HG02798 (cell line): ENCODE data around the gene YPEL5.

Experiments used
- ATAC-seq: cut with Tn5 transposase; IDR thresholded peaks from one replicate; pipeline ENCODE4 v1.9.1; 2021; ENCODE audit warnings: mild to moderate bottlenecking; ENCODE audit not compliant: unreplicated experiment, poor library complexity

YPEL5 gene

GRCh38 chr2:30197570-30198192 lies 50.9 kb downstream of the YPEL5 start:
- no peak for ATAC-seq

DNA sequence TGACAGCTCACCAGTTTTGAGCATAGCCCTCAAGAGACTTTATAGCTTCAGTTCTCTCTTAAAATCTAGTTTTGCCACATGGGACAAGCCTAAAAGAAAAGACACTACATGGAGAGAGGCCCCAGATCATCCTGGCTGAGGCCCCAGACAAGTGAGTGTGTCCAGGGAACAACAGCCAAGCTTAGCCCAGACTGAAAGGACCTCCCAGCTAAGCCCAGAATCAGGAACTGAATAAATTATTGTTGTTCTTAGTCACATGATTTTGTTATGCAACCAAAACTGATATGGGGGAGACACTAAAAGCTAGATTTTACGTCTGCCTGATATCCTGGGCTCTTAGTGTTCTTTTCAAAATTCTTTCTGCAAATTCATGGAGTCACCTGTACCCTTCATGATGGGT lies 55.2 kb downstream of the YPEL5 start:
- ATAC-seq = no peak

DNA sequence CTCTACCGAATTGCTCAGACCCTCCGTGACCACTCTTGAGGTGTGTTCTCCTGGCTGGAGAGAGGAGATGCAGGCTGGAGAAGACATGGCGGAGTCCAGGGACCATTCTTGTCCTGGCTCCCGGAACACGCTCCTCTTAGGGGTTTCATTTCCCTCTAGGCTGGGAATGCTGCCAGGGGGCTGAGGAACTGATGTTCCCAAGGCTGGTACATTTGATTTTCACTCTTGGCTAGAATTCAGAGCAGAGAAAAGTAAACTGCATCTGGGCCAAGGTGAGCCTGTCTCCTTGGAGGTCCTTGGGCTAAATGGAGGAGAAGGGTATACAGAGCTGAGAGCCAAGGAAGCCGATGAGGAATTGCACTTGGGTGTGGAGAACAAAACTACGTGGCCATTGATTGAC lies 56.3 kb downstream of the YPEL5 start:
- ATAC-seq = no peak

DNA sequence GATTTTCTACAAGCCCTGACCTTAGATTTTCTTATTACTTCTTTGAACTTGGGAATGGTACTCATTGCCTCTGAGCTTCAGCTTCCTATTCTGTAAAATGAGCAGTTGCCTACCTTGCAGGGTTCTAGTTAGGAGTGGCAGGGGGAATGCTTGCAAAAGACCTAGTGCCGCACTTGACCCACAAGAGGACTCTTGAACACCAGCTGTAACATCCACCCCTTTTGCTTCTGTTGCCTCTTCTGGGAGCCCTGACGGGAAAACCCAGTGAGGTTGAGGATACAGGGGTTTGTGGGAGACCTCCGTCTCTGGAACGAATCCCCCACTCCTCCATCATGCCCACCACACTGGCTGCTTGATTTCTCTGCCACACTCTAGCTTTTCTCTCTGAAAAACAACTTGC lies 57.5 kb downstream of the YPEL5 start:
- no peak for ATAC-seq

- ATAC-seq = no peak
Measured at GRCh38 chr2:30205456-30205855, 58.6 kb downstream of the YPEL5 start.

GRCh38 chr2:30206461-30207430 lies 59.9 kb downstream of the YPEL5 start:
- ATAC-seq = no peak

DNA sequence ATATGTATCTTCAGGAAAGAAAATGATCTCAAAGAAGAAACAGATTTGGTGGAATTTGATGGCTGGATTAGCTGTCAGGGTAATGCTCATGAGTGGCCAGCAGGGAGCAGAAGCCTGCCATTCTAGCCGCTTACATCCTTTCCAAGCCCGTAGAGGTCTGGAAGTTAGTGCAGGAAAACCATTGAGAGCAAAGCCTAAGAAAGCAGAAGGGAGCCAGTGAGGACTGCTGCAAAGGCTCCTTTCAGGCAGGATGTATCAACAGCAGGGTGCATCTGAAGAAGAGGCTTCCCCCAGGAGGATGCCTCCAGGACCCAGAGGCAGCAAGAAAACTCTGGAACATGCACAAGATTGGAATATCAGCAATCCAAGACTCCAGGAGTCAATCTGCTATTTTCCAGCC lies 61.6 kb downstream of the YPEL5 start:
- ATAC-seq = peak; percentile 52

DNA sequence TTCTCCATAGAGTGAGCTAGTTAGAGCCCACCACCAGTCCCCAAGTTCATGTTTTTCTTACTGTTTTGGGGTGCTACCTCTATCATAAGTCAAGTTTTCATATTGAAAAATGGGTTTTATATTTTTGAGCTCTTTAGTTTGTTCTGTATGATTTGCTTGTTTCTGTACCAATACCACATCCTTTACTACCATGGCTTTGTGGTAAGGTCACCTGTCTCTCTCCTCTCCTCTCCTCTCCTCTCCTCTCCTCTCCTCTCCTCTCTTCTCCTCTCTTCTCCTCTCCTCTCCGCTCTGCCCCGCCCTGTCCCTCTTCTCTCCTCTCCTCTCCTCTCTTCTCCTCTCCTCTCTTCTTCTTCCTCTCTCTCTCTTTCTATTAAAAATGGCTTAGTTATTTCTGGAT lies 62.4 kb downstream of the YPEL5 start:
- no peak for ATAC-seq
